HFFc6 (cell line): ENCODE data around the gene CDC7. TPM values are rescaled to one million over a fixed set of nuclear protein-coding genes. Genes with fewer than 3 reads are reported as not detected.

Experiments
- DNase-seq: peaks from one replicate; pipeline ENCODE4 v3.0.0-alpha.2; 2018
- H3K27ac Mint-ChIP-seq: 2 replicates; pipeline ENCODE4 v1.8.0; 2020; ENCODE audit warnings: mild to moderate bottlenecking, mixed read lengths
- H3K27me3 Mint-ChIP-seq: 2 replicates; pipeline ENCODE4 v1.8.0; 2021; ENCODE audit warnings: mild to moderate bottlenecking, moderate library complexity, mixed read lengths; ENCODE audit not compliant: insufficient read depth
- H3K36me3 Mint-ChIP-seq: 2 replicates; pipeline ENCODE4 v1.8.0; 2021; ENCODE audit warnings: low read depth, mixed read lengths
- H3K4me1 Mint-ChIP-seq: 2 replicates; pipeline ENCODE4 v1.8.0; 2020; ENCODE audit warnings: low read depth, mixed read lengths
- H3K4me3 Mint-ChIP-seq: 2 replicates; pipeline ENCODE4 v1.8.0; 2020; ENCODE audit warnings: mild to moderate bottlenecking, moderate library complexity, mixed read lengths
- H3K9me3 Mint-ChIP-seq: 2 replicates; pipeline ENCODE4 v1.8.0; 2020; ENCODE audit warnings: mild to moderate bottlenecking, mixed read lengths
- total RNA-seq, 6 experiments: library from RNA; stranded (reverse); fragmentation: NEBNext Ultra II Directional; extraction: Animal tissue kit (Norgen Biotek cat#: 25700); gene quantifications; 2 replicates in 1 of 6; 3 replicates in 5 of 6; pipeline ENCODE4 v1.2.3, GENCODE V29; 2021
- TF ChIP-seq, protein P1 (sequence below): fragments of 200-600 bp; sonication (generic); IDR thresholded peaks from 2 replicates; pipeline ENCODE4 v1.5.0; 2021; ENCODE audit warnings: antibody characterized with exemption, mild to moderate bottlenecking

CDC7 gene
- total RNA-seq, 6 experiments from 2014 or later = 3.6 to 8.7 (median 7.5) TPM

DNA sequence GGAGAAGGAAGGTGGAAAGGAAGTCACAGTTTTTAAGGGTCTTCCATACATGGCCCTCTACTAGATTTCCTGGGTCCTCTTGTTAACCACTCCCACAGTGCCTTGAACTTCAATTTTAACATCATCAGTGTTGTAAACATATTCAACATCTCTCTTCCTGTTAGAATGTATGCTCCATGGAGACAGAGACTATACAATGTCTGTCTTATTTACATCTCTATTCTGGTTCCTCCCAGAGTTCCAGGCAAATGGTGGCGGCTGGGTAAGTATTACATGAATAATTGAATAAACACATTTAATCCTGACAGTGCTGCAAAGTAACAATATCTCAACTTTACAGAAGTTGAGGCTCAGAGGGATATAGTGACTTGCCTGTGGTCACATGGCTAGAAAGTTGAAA lies 40.3 kb downstream of the CDC7 start:
- Mint-ChIP-seq H3K27ac (no peak overlapping the region), H3K36me3 (no peaks in the 10 kb centered on the region), H3K4me3 (no peak overlapping the region), H3K4me1 (peaks cover 16% of the 10 kb centered on the region), H3K27me3 (peaks cover 26% of the 10 kb centered on the region), H3K9me3 (no peaks in the 10 kb centered on the region)
- DNase-seq = no peak
- TF ChIP-seq, protein P1, sequence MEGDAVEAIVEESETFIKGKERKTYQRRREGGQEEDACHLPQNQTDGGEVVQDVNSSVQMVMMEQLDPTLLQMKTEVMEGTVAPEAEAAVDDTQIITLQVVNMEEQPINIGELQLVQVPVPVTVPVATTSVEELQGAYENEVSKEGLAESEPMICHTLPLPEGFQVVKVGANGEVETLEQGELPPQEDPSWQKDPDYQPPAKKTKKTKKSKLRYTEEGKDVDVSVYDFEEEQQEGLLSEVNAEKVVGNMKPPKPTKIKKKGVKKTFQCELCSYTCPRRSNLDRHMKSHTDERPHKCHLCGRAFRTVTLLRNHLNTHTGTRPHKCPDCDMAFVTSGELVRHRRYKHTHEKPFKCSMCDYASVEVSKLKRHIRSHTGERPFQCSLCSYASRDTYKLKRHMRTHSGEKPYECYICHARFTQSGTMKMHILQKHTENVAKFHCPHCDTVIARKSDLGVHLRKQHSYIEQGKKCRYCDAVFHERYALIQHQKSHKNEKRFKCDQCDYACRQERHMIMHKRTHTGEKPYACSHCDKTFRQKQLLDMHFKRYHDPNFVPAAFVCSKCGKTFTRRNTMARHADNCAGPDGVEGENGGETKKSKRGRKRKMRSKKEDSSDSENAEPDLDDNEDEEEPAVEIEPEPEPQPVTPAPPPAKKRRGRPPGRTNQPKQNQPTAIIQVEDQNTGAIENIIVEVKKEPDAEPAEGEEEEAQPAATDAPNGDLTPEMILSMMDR = no peak

DNA sequence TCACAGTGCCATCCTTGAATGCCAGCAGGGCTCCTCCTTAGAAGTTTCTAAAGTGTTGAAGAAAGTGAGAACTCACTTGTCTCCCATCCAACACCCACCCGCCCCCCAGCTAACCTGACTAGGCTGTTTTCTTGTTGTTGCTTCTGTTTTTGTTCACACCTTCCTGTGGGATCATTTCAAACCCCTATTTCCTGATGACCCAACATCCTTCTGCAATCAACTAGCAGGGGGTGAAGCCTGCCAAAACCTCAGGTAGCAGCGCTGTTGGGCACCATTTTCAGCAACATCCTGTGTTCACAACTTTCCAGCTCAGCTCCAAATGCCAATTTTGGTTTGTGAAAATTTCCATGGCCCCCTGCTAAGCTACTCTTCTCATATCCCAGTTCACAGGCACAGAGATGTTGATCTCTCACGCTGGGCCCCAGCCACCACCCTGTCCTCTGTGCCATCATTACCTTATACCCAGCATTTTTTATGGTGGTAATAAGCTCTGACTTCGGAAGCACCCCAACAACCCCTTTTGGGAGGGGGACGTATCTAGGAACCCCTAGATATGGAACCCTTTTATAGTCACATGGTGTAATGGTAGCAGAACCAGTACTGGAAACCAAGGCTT lies 41.4 kb downstream of the CDC7 start:
- no peak overlapping the region for H3K27ac Mint-ChIP-seq

GRCh38 chr1:91545506-91546300 lies 45.1 kb downstream of the CDC7 start:
- H3K27ac Mint-ChIP-seq = no peak overlapping the region
- H3K9me3 Mint-ChIP-seq = no peaks in the 10 kb centered on the region
- no peaks in the 10 kb centered on the region for H3K36me3 Mint-ChIP-seq
- H3K4me3 Mint-ChIP-seq = no peak overlapping the region
- DNase-seq = no peak
- TF ChIP-seq, protein P1 = no peak
- no peaks in the 10 kb centered on the region for H3K4me1 Mint-ChIP-seq
- peaks cover 23% of the 10 kb centered on the region for H3K27me3 Mint-ChIP-seq

More for the DNA sequence above, 41.4 kb downstream of the CDC7 start:
- Mint-ChIP-seq H3K4me1 (peaks cover 12% of the 10 kb centered on the region), H3K9me3 (no peaks in the 10 kb centered on the region), H3K36me3 (no peaks in the 10 kb centered on the region), H3K27me3 (peaks cover 27% of the 10 kb centered on the region), H3K4me3 (no peak overlapping the region)
- TF ChIP-seq, protein P1 = no peak
- DNase-seq = no peak

GRCh38 chr1:91546301-91546581 lies 45.6 kb downstream of the CDC7 start:
- H3K4me1 Mint-ChIP-seq = no peaks in the 10 kb centered on the region
- no peak overlapping the region for H3K27ac Mint-ChIP-seq
- TF ChIP-seq, protein P1 = no peak
- no peak overlapping the region for H3K4me3 Mint-ChIP-seq
- DNase-seq = no peak
- no peaks in the 10 kb centered on the region for H3K9me3 Mint-ChIP-seq
- H3K36me3 Mint-ChIP-seq = no peaks in the 10 kb centered on the region
- peaks cover 21% of the 10 kb centered on the region for H3K27me3 Mint-ChIP-seq

DNA sequence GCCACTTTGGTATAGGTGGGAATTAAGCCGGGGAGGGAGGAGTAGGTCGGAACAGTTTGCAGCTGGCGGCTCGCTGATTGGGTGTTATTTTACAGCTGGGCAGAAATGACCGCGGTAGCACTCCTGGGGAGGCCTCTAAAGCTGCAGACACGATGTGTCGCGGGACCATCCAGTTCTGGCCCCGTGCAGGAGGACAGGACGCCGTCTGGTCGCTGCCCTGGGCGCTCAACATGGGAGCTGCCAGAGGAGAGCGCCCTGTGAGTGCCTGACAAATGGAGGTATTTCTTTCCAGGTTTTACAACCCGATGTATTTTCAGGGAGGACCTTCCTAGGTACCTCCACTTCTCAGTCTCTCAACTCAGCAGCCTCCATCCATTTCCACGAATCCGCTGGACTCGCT lies 46.2 kb downstream of the CDC7 start:
- Mint-ChIP-seq H3K4me1 (peaks cover under 1% of the 10 kb centered on the region; the same call in 1 of the 2 replicates), H3K27ac (no peak overlapping the region), H3K27me3 (peaks cover 16% of the 10 kb centered on the region), H3K36me3 (no peaks in the 10 kb centered on the region), H3K9me3 (no peaks in the 10 kb centered on the region), H3K4me3 (no peak overlapping the region)
- TF ChIP-seq, protein P1 = no peak
- DNase-seq = no peak
